HEK293 (cell line): Measurements from ENCODE around the gene CALHM1.

Experiments
- BCL11A ChIP-seq: fragments of 450-650 bp; formaldehyde crosslinking; IDR thresholded peaks from 2 replicates; pipeline ENCODE4 v1.5.1; 2016; ENCODE audit warnings: low read depth, missing biosample characterization, missing genetic modification characterization
- EGR2 ChIP-seq: fragments of 450-650 bp; formaldehyde crosslinking; IDR thresholded peaks from 2 replicates; pipeline ENCODE4 v1.5.1; 2016; ENCODE audit warnings: low read depth, missing biosample characterization, missing genetic modification characterization
- IKZF3 ChIP-seq: fragments of 450-650 bp; IDR thresholded peaks from 2 replicates; pipeline ENCODE4 v1.5.0; 2018; ENCODE audit warnings: missing biosample characterization, mild to moderate bottlenecking, missing genetic modification characterization, moderate library complexity
- KLF17 ChIP-seq: fragments of 450-650 bp; formaldehyde crosslinking; IDR thresholded peaks from 2 replicates; pipeline ENCODE4 v1.5.1; 2016; ENCODE audit warnings: missing biosample characterization, missing genetic modification characterization
- MEIS1 ChIP-seq: sonication (generic); formaldehyde crosslinking; IDR thresholded peaks from 2 replicates; pipeline ENCODE4 v1.8.1; 2022; ENCODE audit warnings: missing genetic modification reagents, mild to moderate bottlenecking, borderline replicate concordance
- OSR2 ChIP-seq: fragments of 450-650 bp; formaldehyde crosslinking; IDR thresholded peaks from 2 replicates; pipeline ENCODE4 v1.5.1; 2016; ENCODE audit warnings: missing biosample characterization, missing genetic modification characterization
- PATZ1 ChIP-seq: fragments of 450-650 bp; formaldehyde crosslinking; IDR thresholded peaks from 2 replicates; pipeline ENCODE4 v1.5.1; 2016; ENCODE audit warnings: missing biosample characterization, missing genetic modification characterization
- PRDM10 ChIP-seq: fragments of 450-650 bp; formaldehyde crosslinking; IDR thresholded peaks from 2 replicates; pipeline ENCODE4 v1.5.1; 2016; ENCODE audit warnings: missing biosample characterization, missing genetic modification characterization
- PRDM6 ChIP-seq: fragments of 450-650 bp; formaldehyde crosslinking; IDR thresholded peaks from 2 replicates; pipeline ENCODE4 v1.5.1; 2017; ENCODE audit warnings: missing biosample characterization, missing genetic modification characterization
- ZBTB17 ChIP-seq: fragments of 450-650 bp; formaldehyde crosslinking; IDR thresholded peaks from 2 replicates; pipeline ENCODE4 v1.5.1; 2016; ENCODE audit warnings: missing biosample characterization, missing genetic modification characterization
- ZFHX2 ChIP-seq: fragments of 450-650 bp; formaldehyde crosslinking; conservative IDR thresholded peaks from 2 replicates; pipeline ENCODE4 v1.5.1; 2016; ENCODE audit warnings: missing biosample characterization, missing genetic modification characterization
- ZNF10 ChIP-seq: fragments of 450-650 bp; formaldehyde crosslinking; IDR thresholded peaks from 2 replicates; pipeline ENCODE4 v1.5.1; 2017; ENCODE audit warnings: missing biosample characterization, missing genetic modification characterization
- ZNF112 ChIP-seq: fragments of 450-650 bp; formaldehyde crosslinking; IDR thresholded peaks from 2 replicates; pipeline ENCODE4 v1.5.0; 2017; ENCODE audit warnings: missing biosample characterization, missing genetic modification characterization
- ZNF133 ChIP-seq: fragments of 450-650 bp; formaldehyde crosslinking; IDR thresholded peaks from 2 replicates; pipeline ENCODE4 v1.5.1; 2016; ENCODE audit warnings: missing biosample characterization, missing genetic modification characterization
- ZNF18 ChIP-seq: fragments of 450-650 bp; formaldehyde crosslinking; IDR thresholded peaks from 2 replicates; pipeline ENCODE4 v1.5.1; 2016; ENCODE audit warnings: missing biosample characterization, missing genetic modification characterization
- ZNF394 ChIP-seq: fragments of 450-650 bp; formaldehyde crosslinking; IDR thresholded peaks from 2 replicates; pipeline ENCODE4 v1.5.1; 2016; ENCODE audit warnings: missing biosample characterization, missing genetic modification characterization, mild to moderate bottlenecking, moderate library complexity, borderline replicate concordance
- ZNF416 ChIP-seq: fragments of 450-650 bp; formaldehyde crosslinking; IDR thresholded peaks from 2 replicates; pipeline ENCODE4 v1.5.1; 2016; ENCODE audit warnings: missing biosample characterization, missing genetic modification characterization
- ZNF423 ChIP-seq: fragments of 450-650 bp; formaldehyde crosslinking; IDR thresholded peaks from 2 replicates; pipeline ENCODE4 v1.5.1; 2016; ENCODE audit warnings: missing biosample characterization, missing genetic modification characterization
- ZNF555 ChIP-seq: fragments of 450-650 bp; formaldehyde crosslinking; conservative IDR thresholded peaks from 2 replicates; pipeline ENCODE4 v1.5.1; 2017; ENCODE audit warnings: missing biosample characterization, mild to moderate bottlenecking, missing genetic modification characterization, inconsistent platforms
- ZNF558 ChIP-seq: fragments of 450-650 bp; formaldehyde crosslinking; IDR thresholded peaks from 2 replicates; pipeline ENCODE4 v1.5.1; 2016; ENCODE audit warnings: missing biosample characterization, missing genetic modification characterization
- ZNF610 ChIP-seq: fragments of 450-650 bp; formaldehyde crosslinking; IDR thresholded peaks from 2 replicates; pipeline ENCODE4 v1.5.1; 2016; ENCODE audit warnings: missing biosample characterization, missing genetic modification characterization, borderline replicate concordance
- ZNF785 ChIP-seq: fragments of 450-650 bp; formaldehyde crosslinking; IDR thresholded peaks from 2 replicates; pipeline ENCODE4 v1.5.1; 2016; ENCODE audit warnings: missing biosample characterization, missing genetic modification characterization
- ZNF791 ChIP-seq: fragments of 450-650 bp; formaldehyde crosslinking; IDR thresholded peaks from 2 replicates; pipeline ENCODE4 v1.5.1; 2016; ENCODE audit warnings: missing biosample characterization, missing genetic modification characterization
- TF ChIP-seq, protein P1 (sequence below): sonication (generic); formaldehyde crosslinking; IDR thresholded peaks from 2 replicates; pipeline ENCODE4 v1.8.1; 2022; ENCODE audit warnings: mild to moderate bottlenecking, moderate library complexity, missing genetic modification reagents
- TF ChIP-seq, protein P2 (sequence below): fragments of 450-650 bp; formaldehyde crosslinking; IDR thresholded peaks from 2 replicates; pipeline ENCODE4 v1.5.1; 2017; ENCODE audit warnings: missing biosample characterization, missing genetic modification characterization

Gene CALHM1

GRCh38 chr10:103451091-103451813 lies 7.4 kb downstream of the CALHM1 start (continued):
- TF ChIP-seq ZNF133 (tag by site-specific recombination), result no peak
- TF ChIP-seq, protein P1, sequence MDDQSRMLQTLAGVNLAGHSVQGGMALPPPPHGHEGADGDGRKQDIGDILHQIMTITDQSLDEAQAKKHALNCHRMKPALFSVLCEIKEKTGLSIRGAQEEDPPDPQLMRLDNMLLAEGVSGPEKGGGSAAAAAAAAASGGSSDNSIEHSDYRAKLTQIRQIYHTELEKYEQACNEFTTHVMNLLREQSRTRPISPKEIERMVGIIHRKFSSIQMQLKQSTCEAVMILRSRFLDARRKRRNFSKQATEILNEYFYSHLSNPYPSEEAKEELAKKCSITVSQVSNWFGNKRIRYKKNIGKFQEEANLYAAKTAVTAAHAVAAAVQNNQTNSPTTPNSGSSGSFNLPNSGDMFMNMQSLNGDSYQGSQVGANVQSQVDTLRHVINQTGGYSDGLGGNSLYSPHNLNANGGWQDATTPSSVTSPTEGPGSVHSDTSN (CRISPR knock-in tag), result no peak
- no peak for TF ChIP-seq ZNF791 (tag by site-specific recombination)
- TF ChIP-seq ZNF423 (tag by site-specific recombination), result no peak
- TF ChIP-seq IKZF3 (tag by site-specific recombination), result 0 out of 2 replicates have a peak, but pooled peaks have one; percentile 36
- no peak for TF ChIP-seq ZNF610
- peak; percentile 69; the same call in 1 of the 2 replicates for TF ChIP-seq ZNF394
- TF ChIP-seq, protein P2, sequence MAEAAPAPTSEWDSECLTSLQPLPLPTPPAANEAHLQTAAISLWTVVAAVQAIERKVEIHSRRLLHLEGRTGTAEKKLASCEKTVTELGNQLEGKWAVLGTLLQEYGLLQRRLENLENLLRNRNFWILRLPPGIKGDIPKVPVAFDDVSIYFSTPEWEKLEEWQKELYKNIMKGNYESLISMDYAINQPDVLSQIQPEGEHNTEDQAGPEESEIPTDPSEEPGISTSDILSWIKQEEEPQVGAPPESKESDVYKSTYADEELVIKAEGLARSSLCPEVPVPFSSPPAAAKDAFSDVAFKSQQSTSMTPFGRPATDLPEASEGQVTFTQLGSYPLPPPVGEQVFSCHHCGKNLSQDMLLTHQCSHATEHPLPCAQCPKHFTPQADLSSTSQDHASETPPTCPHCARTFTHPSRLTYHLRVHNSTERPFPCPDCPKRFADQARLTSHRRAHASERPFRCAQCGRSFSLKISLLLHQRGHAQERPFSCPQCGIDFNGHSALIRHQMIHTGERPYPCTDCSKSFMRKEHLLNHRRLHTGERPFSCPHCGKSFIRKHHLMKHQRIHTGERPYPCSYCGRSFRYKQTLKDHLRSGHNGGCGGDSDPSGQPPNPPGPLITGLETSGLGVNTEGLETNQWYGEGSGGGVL (tag by site-specific recombination), result peak; percentile 27; the same call in 1 of the 2 replicates
- TF ChIP-seq BCL11A (tag by site-specific recombination), result no peak
- peak; percentile 50; the same call in 1 of the 2 replicates for TF ChIP-seq KLF17 (tag by site-specific recombination)
- TF ChIP-seq PRDM10, result peak; percentile 77
- TF ChIP-seq PATZ1, result peak; percentile 53; the same call in 1 of the 2 replicates
- peak; percentile 68 for TF ChIP-seq EGR2 (tag by site-specific recombination)
- TF ChIP-seq ZBTB17, result 0 out of 2 replicates have a peak, but pooled peaks have one; percentile 31
- no peak for TF ChIP-seq PRDM6
- TF ChIP-seq OSR2, result no peak
- peak; percentile 86 for TF ChIP-seq ZFHX2
- no peak for TF ChIP-seq MEIS1
- no peak for TF ChIP-seq ZNF555
- no peak for TF ChIP-seq ZNF112 (tag by site-specific recombination)
- no peak for TF ChIP-seq ZNF416 (tag by site-specific recombination)
- no peak for TF ChIP-seq ZNF558 (tag by site-specific recombination)
- TF ChIP-seq ZNF10, result no peak
- TF ChIP-seq ZNF18, result no peak
- no peak for TF ChIP-seq ZNF785 (tag by site-specific recombination)
